ENCODE measurements around the gene C19orf85. TPM values are rescaled to one million over a fixed set of nuclear protein-coding genes. Genes with fewer than 3 reads are reported as not detected.

C19orf85 gene
- total and polyA plus RNA-seq, 2 experiments from 2014 or later, result 1.7 to 3.4 TPM

GRCh38 chr19:55483706-55484592, 19.4 kb upstream of the C19orf85 start:
- peak; percentile 53 for TF ChIP-seq REST (IDR thresholded peaks at IDR 0.05; ENCODE audit: unreplicated experiment)
- TF ChIP-seq STAT1 (IDR thresholded peaks at IDR 0.05; ENCODE audit: unreplicated experiment), result no peak
- no peak overlapping the region for H3K27ac Mint-ChIP-seq
- peaks cover 22% of the 10 kb centered on the region; the same call in 1 of the 2 replicates for H3K4me1 ChIP-seq (ENCODE audit: insufficient read depth)
- no peaks in the 10 kb centered on the region for H4K20me1 ChIP-seq (replicated peaks; ENCODE audit: insufficient read depth)
- H2AFZ ChIP-seq, result no peak overlapping the region
- no peak for ATAC-seq
- no peaks in the 10 kb centered on the region for H3K27me3 ChIP-seq (ENCODE audit: insufficient read depth)
- H3K4me3 Mint-ChIP-seq, result peak overlapping the region; percentile 68
- H3K27me3 Mint-ChIP-seq (ENCODE audit: insufficient read depth, low read depth, poor library complexity), result peaks cover 11% of the 10 kb centered on the region
- no peaks in the 10 kb centered on the region for H3K36me3 ChIP-seq (ENCODE audit: insufficient read depth)
- H3K4me3 ChIP-seq, result peak overlapping the region; percentile 80
- no peak for DNase-seq (ENCODE audit: low spot score)
- no peaks in the 10 kb centered on the region for H3K79me2 ChIP-seq (replicated peaks; ENCODE audit: insufficient read depth)
- peak overlapping the region; percentile 95 for H3K4me2 ChIP-seq
- H3K9me3 Mint-ChIP-seq, result no peaks in the 10 kb centered on the region; the same call in 2 of the 3 replicates
- H3F3A ChIP-seq (replicated peaks; ENCODE audit: low read depth), result peaks cover 17% of the 10 kb centered on the region
- peaks cover 34% of the 10 kb centered on the region for H3K4me1 Mint-ChIP-seq
- no peaks in the 10 kb centered on the region for H3K9me2 ChIP-seq (ENCODE audit: insufficient read depth)
- H3K27ac ChIP-seq (ENCODE audit: low read depth), result no peak overlapping the region
- peaks cover 5% of the 10 kb centered on the region; the same call in 2 of the 3 replicates for H3K36me3 Mint-ChIP-seq (ENCODE audit: low read depth)

GRCh38 chr19:55482967-55483705, 18.6 kb upstream of the C19orf85 start:
- 0 out of 2 replicates have a peak overlapping the region, but pooled peaks have one; percentile 32 for H3K4me2 ChIP-seq
- H3K9me3 Mint-ChIP-seq, result no peaks in the 10 kb centered on the region; the same call in 2 of the 3 replicates
- H2AFZ ChIP-seq, result no peak overlapping the region
- no peaks in the 10 kb centered on the region for H4K20me1 ChIP-seq (replicated peaks; ENCODE audit: insufficient read depth)
- peaks cover 17% of the 10 kb centered on the region for H3F3A ChIP-seq (replicated peaks; ENCODE audit: low read depth)
- H3K79me2 ChIP-seq (replicated peaks; ENCODE audit: insufficient read depth), result no peaks in the 10 kb centered on the region
- ATAC-seq (no peak), DNase-seq (ENCODE audit: low spot score) (no peak)
- H3K27ac ChIP-seq (ENCODE audit: low read depth), result no peak overlapping the region
- H3K27me3 Mint-ChIP-seq (ENCODE audit: insufficient read depth, low read depth, poor library complexity), result peaks cover 9% of the 10 kb centered on the region
- peaks cover 38% of the 10 kb centered on the region for H3K4me1 Mint-ChIP-seq
- H3K36me3 Mint-ChIP-seq (ENCODE audit: low read depth), result peaks cover 5% of the 10 kb centered on the region; the same call in 2 of the 3 replicates
- peak overlapping the region; percentile 21; the same call in 1 of the 3 replicates for H3K4me3 Mint-ChIP-seq
- no peaks in the 10 kb centered on the region for H3K9me2 ChIP-seq (ENCODE audit: insufficient read depth)
- peaks cover 22% of the 10 kb centered on the region; the same call in 1 of the 2 replicates for H3K4me1 ChIP-seq (ENCODE audit: insufficient read depth)
- H3K4me3 ChIP-seq, result no peak overlapping the region
- no peaks in the 10 kb centered on the region for H3K27me3 ChIP-seq (ENCODE audit: insufficient read depth)
- no peaks in the 10 kb centered on the region for H3K36me3 ChIP-seq (ENCODE audit: insufficient read depth)
- H3K27ac Mint-ChIP-seq, result no peak overlapping the region
- TF ChIP-seq NANOG (IDR thresholded peaks at IDR 0.05; ENCODE audit: borderline replicate concordance) (no peak), EZH2phosphoT487 (IDR thresholded peaks at IDR 0.05; ENCODE audit: unreplicated experiment) (no peak), POLR2AphosphoS5 (IDR thresholded peaks at IDR 0.05; ENCODE audit: low read depth) (no peak), ZNF462 (CRISPR knock-in tag; IDR thresholded peaks at IDR 0.05) (no peak), ZNF331 (CRISPR knock-in tag; IDR thresholded peaks at IDR 0.05; ENCODE audit: low read depth) (no peak)
